CD14-positive monocyte (primary cell): ENCODE results near the gene PALS2. TPM values are rescaled to one million over a fixed set of nuclear protein-coding genes. Genes with fewer than 3 reads are reported as not detected.
A peak's percentile ranks its signal among the peaks of the same experiment; 100 is the strongest.

Experiments
- DNase-seq, 3 donors: peaks; one replicate each; pipeline ENCODE4 v3.0.0-alpha.2; 2011 to 2022
- H2AFZ ChIP-seq: 2 replicates; pipeline ENCODE4 v1.6.0; 2012; ENCODE audit warnings: mild to moderate bottlenecking, low read depth, low read length, inconsistent platforms; ENCODE audit not compliant: insufficient read depth, poor library complexity, severe bottlenecking
- H3K27ac ChIP-seq, 2 donors: 1 replicate in 1 of 2; 2 replicates in 1 of 2; pipeline ENCODE4 v1.5.1; 2012 to 2013; ENCODE audit warnings: low read length in 2 of 2, control low read depth in 1 of 2, inconsistent platforms in 1 of 2, low read depth in 1 of 2, mild to moderate bottlenecking in 1 of 2
- H3K27me3 ChIP-seq, 2 donors: one replicate each; pipeline versions ENCODE4 v1.6.0 to v1.6.1; 2011 to 2013; ENCODE audit warnings: low read length in 2 of 2; ENCODE audit not compliant: control insufficient read depth in 2 of 2, insufficient read depth in 2 of 2
- H3K36me3 ChIP-seq, 2 donors: replicated peaks in 1 of 2; 1 replicate in 1 of 2; 2 replicates in 1 of 2; pipeline versions ENCODE4 v1.5.1 to v1.6.1; 2012 to 2013; ENCODE audit warnings: low read length in 2 of 2, control low read depth in 1 of 2, inconsistent platforms in 1 of 2, mild to moderate bottlenecking in 1 of 2; ENCODE audit not compliant: insufficient read depth in 2 of 2, control insufficient read depth in 1 of 2
- H3K4me1 ChIP-seq, 2 donors: 1 replicate in 1 of 2; 2 replicates in 1 of 2; pipeline versions ENCODE4 v1.5.1 to v1.6.1; 2012 to 2013; ENCODE audit warnings: low read length in 2 of 2, control low read depth in 1 of 2, inconsistent platforms in 1 of 2, mild to moderate bottlenecking in 1 of 2, moderate library complexity in 1 of 2; ENCODE audit not compliant: insufficient read depth in 2 of 2, control insufficient read depth in 1 of 2
- H3K4me2 ChIP-seq: replicated peaks from 2 replicates; pipeline ENCODE3; 2012; ENCODE audit warnings: low read length, moderate library complexity, mild to moderate bottlenecking; ENCODE audit not compliant: poor library complexity, severe bottlenecking; ENCODE audit errors: extremely low read depth
- H3K4me3 ChIP-seq, 3 experiments: fragments of 200-600 bp in 1 of 3; sonication (generic) in 1 of 3; replicated peaks in 1 of 3; 1 replicate in 2 of 3; 2 replicates in 1 of 3; pipeline ENCODE4 v1.5.1; 2011 to 2013; ENCODE audit warnings: low read length in 3 of 3, mild to moderate bottlenecking in 3 of 3, control low read depth in 2 of 3, low read depth in 2 of 3, inconsistent platforms in 1 of 3, moderate library complexity in 1 of 3
- H3K79me2 ChIP-seq: 2 replicates; pipeline ENCODE4 v1.6.0; 2012; ENCODE audit warnings: mild to moderate bottlenecking, control low read depth, inconsistent platforms, low read length, moderate library complexity; ENCODE audit not compliant: insufficient read depth
- H3K9ac ChIP-seq: 2 replicates; pipeline ENCODE4 v1.6.0; 2017; ENCODE audit warnings: low read length, mild to moderate bottlenecking; ENCODE audit not compliant: insufficient read depth, poor library complexity, severe bottlenecking
- H3K9me3 ChIP-seq, 2 donors: replicated peaks in 1 of 2; 1 replicate in 1 of 2; 2 replicates in 1 of 2; pipeline versions ENCODE4 v1.5.1 to v1.6.1; 2012 to 2013; ENCODE audit warnings: low read length in 2 of 2, control low read depth in 1 of 2; ENCODE audit not compliant: control insufficient read depth in 1 of 2, insufficient read depth in 1 of 2
- H4K20me1 ChIP-seq: 2 replicates; pipeline ENCODE4 v1.6.0; 2012; ENCODE audit warnings: mild to moderate bottlenecking, low read length, control low read depth, moderate library complexity; ENCODE audit not compliant: insufficient read depth
- H3K27ac Mint-ChIP-seq, 7 donors: one replicate each; pipeline ENCODE4 v1.8.0; 2020; ENCODE audit warnings: mild to moderate bottlenecking in 7 of 7, mixed read lengths in 7 of 7, moderate library complexity in 6 of 7, inconsistent platforms in 2 of 7
- H3K27me3 Mint-ChIP-seq, 3 donors: one replicate each; pipeline ENCODE4 v1.8.0; 2021 to 2022; ENCODE audit warnings: low read depth in 3 of 3, mild to moderate bottlenecking in 3 of 3, mixed read lengths in 3 of 3, moderate library complexity in 3 of 3, inconsistent platforms in 1 of 3
- H3K36me3 Mint-ChIP-seq, 2 donors: one replicate each; pipeline ENCODE4 v1.8.0; 2020; ENCODE audit warnings: mixed read lengths in 2 of 2, inconsistent platforms in 1 of 2, mild to moderate bottlenecking in 1 of 2
- H3K4me1 Mint-ChIP-seq: one replicate; pipeline ENCODE4 v1.8.0; 2020; ENCODE audit warnings: mild to moderate bottlenecking, mixed read lengths
- H3K4me3 Mint-ChIP-seq, 2 donors: one replicate each; pipeline ENCODE4 v1.8.0; 2020; ENCODE audit warnings: mild to moderate bottlenecking in 2 of 2, mixed read lengths in 2 of 2, moderate library complexity in 1 of 2
- H3K9me3 Mint-ChIP-seq, 7 donors: one replicate each; pipeline ENCODE4 v1.8.0; 2020 to 2022; ENCODE audit warnings: mixed read lengths in 7 of 7, mild to moderate bottlenecking in 6 of 7, moderate library complexity in 6 of 7, inconsistent platforms in 2 of 7
- CTCF ChIP-seq: fragments of 200-600 bp; IDR thresholded peaks from one replicate; pipeline ENCODE4 v1.8.0; 2022; ENCODE audit warnings: antibody characterized with exemption, mild to moderate bottlenecking
- WGBS: methylation state at CpG from one replicate; pipeline ENCODE4 v1.1.5; 2013; ENCODE audit warnings: missing lambda C conversion rate; ENCODE audit not compliant: insufficient coverage; 5-methylcytosine and 5-hydroxymethylcytosine counted together
- intact Hi-C, 2 donors: fragments of 100-400 bp; cut with micrococcal nuclease; formaldehyde crosslinking; loops; one replicate each; pipeline versions ENCODE4 v1.15.0 to v1.15.1; 2023
- polyA plus RNA-seq, 3 donors: library from polyadenylated mRNA; depleted of rRNA in 1 of 3; unstranded in 2 of 3; stranded (reverse) in 1 of 3; fragments of 300-500 nt in 2 of 3; fragments of >200 nt in 1 of 3; fragmentation: Illumina TruSeq in 2 of 3; gene quantifications; 1 replicate in 2 of 3; 2 replicates in 1 of 3; pipeline ENCODE4 v1.2.3, GENCODE V29; 2012 to 2021

The PALS2 gene
- polyA plus RNA-seq, 3 donors: 0.08 to 3.0 (median 2.8) TPM

- under 1% methylated on average over 101 of the region's 101 CpGs for WGBS
- no peak for TF ChIP-seq CTCF
- H3K4me2 ChIP-seq: peak overlapping the region; percentile 95
- H3K36me3 ChIP-seq: no peaks in the 10 kb centered on the region
- no peak overlapping the region for H3K27ac ChIP-seq
- H3K9me3 ChIP-seq: no peaks in the 10 kb centered on the region
- peaks cover 13 to 21% of the 10 kb centered on the region in 2 donors for H3K4me1 ChIP-seq
- H4K20me1 ChIP-seq: no peaks in the 10 kb centered on the region
- H3K4me3 ChIP-seq: peak overlapping the region; percentile 41 to 82 (median 62)
- Mint-ChIP-seq H3K27me3 (peaks cover 31 to 48% (median 46%) of the 10 kb centered on the region in 3 donors), H3K27ac (peak overlapping the region in 2 of 7 donors; percentile 66 to 79), H3K36me3 (peaks cover 0 to 6% of the 10 kb centered on the region in 2 donors), H3K9me3 (peaks cover 0 to 7% (median 2%) of the 10 kb centered on the region in 7 donors), H3K4me3 (peak overlapping the region; percentile 90 to 100), H3K4me1 (peaks cover 22% of the 10 kb centered on the region)
- peaks cover 35 to 43% of the 10 kb centered on the region in 2 donors for H3K27me3 ChIP-seq
- H3K79me2 ChIP-seq: no peaks in the 10 kb centered on the region
- peak in 1 of 3 donors; percentile 3 for DNase-seq
- H2AFZ ChIP-seq: peak overlapping the region; percentile 93
- H3K9ac ChIP-seq: peak overlapping the region; percentile 46
- intact Hi-C loops: no loop called here
Observed at GRCh38 chr7:24573554-24574338, 494 bp downstream of the PALS2 start.

GRCh38 chr7:24574386-24574785 lies 1.1 kb downstream of the PALS2 start:
- Histone ChIP-seq H3K4me2 (peak overlapping the region; percentile 95), H3K4me3 (peak overlapping the region; percentile 41 to 82 (median 62)), H3K4me1 (peaks cover 13 to 21% of the 10 kb centered on the region in 2 donors), H2AFZ (peak overlapping the region; percentile 93), H3K9ac (peak overlapping the region; percentile 46), H3K27ac (no peak overlapping the region), H3K36me3 (no peaks in the 10 kb centered on the region), H3K79me2 (no peaks in the 10 kb centered on the region), H3K9me3 (no peaks in the 10 kb centered on the region), H3K27me3 (peaks cover 34 to 43% of the 10 kb centered on the region in 2 donors), H4K20me1 (no peaks in the 10 kb centered on the region)
- H3K27ac Mint-ChIP-seq: peak overlapping the region in 3 of 7 donors; percentile 54 to 79 (median 66)
- H3K27me3 Mint-ChIP-seq: peaks cover 31 to 45% (median 44%) of the 10 kb centered on the region in 3 donors
- peaks cover 24% of the 10 kb centered on the region for H3K4me1 Mint-ChIP-seq
- H3K4me3 Mint-ChIP-seq: peak overlapping the region; percentile 90 to 100
- H3K36me3 Mint-ChIP-seq: peaks cover 0 to 6% of the 10 kb centered on the region in 2 donors
- H3K9me3 Mint-ChIP-seq: peaks cover 0 to 7% (median 2%) of the 10 kb centered on the region in 7 donors
- TF ChIP-seq CTCF: no peak
- intact Hi-C loops: no loop called here
- DNase-seq: no peak
- 5% methylated on average over 6 of the region's 11 CpGs for WGBS
